ENCODE results near the gene VCPKMT.

The VCPKMT gene

GRCh38 chr14:50106178-50106577 is 10.2 kb downstream of the VCPKMT start:
- no peak for DNase-seq (ENCODE audit: low spot score)
- H3K27ac ChIP-seq: no peak overlapping the region
- H3K4me3 ChIP-seq: no peak overlapping the region
- TF ChIP-seq CTCF (IDR thresholded peaks at IDR 0.05): no peak

- H3K4me3 ChIP-seq: no peak overlapping the region
- no peak for TF ChIP-seq CTCF (IDR thresholded peaks at IDR 0.05)
- H3K27ac ChIP-seq: no peak overlapping the region
- DNase-seq (ENCODE audit: low spot score): no peak
These were observed 12.8 kb downstream of the VCPKMT start for GRCh38 chr14:50103558-50103957.

GRCh38 chr14:50101417-50101816 is 15.0 kb downstream of the VCPKMT start:
- TF ChIP-seq CTCF (IDR thresholded peaks at IDR 0.05): no peak
- Histone ChIP-seq H3K4me3 (no peak overlapping the region), H3K27ac (no peak overlapping the region)
- DNase-seq (ENCODE audit: low spot score): no peak

- no peak for DNase-seq (ENCODE audit: low spot score)
- TF ChIP-seq CTCF (IDR thresholded peaks at IDR 0.05): no peak
- no peak overlapping the region for H3K4me3 ChIP-seq
- no peak overlapping the region for H3K27ac ChIP-seq
These were observed 15.6 kb downstream of the VCPKMT start for GRCh38 chr14:50100805-50101204.

GRCh38 chr14:50099335-50099734 is 17.0 kb downstream of the VCPKMT start:
- H3K27ac ChIP-seq: no peak overlapping the region
- no peak overlapping the region for H3K4me3 ChIP-seq
- TF ChIP-seq CTCF (IDR thresholded peaks at IDR 0.05): no peak
- DNase-seq (ENCODE audit: low spot score): no peak

GRCh38 chr14:50095895-50096294 is 20.5 kb downstream of the VCPKMT start:
- DNase-seq (ENCODE audit: low spot score): no peak
- no peak overlapping the region for H3K4me3 ChIP-seq
- TF ChIP-seq CTCF (IDR thresholded peaks at IDR 0.05): no peak
- H3K27ac ChIP-seq: no peak overlapping the region

- no peak for DNase-seq (ENCODE audit: low spot score)
- Histone ChIP-seq H3K27ac (no peak overlapping the region), H3K4me3 (no peak overlapping the region)
- TF ChIP-seq CTCF (IDR thresholded peaks at IDR 0.05): no peak
These were observed 22.2 kb downstream of the VCPKMT start for GRCh38 chr14:50094056-50094755.
